SK-N-SH treated with all-trans-retinoic acid at 6 μM for 48 hours (cell line): ENCODE data around the gene PREB.

Experiments
- CSDC2 ChIP-seq: fragments of 250-450 bp; sonication (Bioruptor Pico); IDR thresholded peaks from 2 replicates; pipeline ENCODE4 v1.5.0; 2020; ENCODE audit warnings: mild to moderate bottlenecking, moderate library complexity
- ISL1 ChIP-seq: fragments of 250-450 bp; sonication (Bioruptor Pico); IDR thresholded peaks from 2 replicates; pipeline ENCODE4 v2.1.2; 2022; ENCODE audit warnings: mild to moderate bottlenecking, moderate library complexity

DNA sequence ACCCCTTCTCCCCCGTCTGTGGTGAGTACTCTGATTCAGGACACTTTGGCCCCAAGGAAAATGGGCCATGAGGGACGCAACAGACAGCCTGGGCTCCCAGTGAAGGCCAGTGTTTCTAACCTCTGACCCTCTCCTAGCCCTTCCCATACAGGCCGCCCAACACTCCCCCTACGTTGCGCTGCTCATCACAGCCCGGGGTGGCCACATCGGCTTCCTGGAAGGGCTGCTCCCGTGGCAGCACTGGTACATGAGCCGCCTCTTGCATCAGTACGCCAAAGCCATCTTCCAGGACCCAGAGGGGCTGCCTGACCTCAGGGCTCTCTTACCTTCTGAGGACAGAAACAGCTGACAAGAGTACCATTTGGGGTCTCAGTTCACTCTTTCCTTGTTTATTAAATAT is 4.0 kb downstream of the PREB start:
- TF ChIP-seq ISL1 (no peak), CSDC2 (CRISPR knock-in tag) (no peak)
